ENCODE measurements around the gene SLFN12L. TPM values are rescaled to one million over a fixed set of nuclear protein-coding genes. Genes with fewer than 3 reads are reported as not detected.
"Not testable (repeated sequence)": the region's sequence is repeated elsewhere in the genome, so short reads cannot be mapped to it uniquely, and the experiment has no call there.

Gene SLFN12L
- polyA plus RNA-seq, 1 donor, result 0.19 TPM

DNA sequence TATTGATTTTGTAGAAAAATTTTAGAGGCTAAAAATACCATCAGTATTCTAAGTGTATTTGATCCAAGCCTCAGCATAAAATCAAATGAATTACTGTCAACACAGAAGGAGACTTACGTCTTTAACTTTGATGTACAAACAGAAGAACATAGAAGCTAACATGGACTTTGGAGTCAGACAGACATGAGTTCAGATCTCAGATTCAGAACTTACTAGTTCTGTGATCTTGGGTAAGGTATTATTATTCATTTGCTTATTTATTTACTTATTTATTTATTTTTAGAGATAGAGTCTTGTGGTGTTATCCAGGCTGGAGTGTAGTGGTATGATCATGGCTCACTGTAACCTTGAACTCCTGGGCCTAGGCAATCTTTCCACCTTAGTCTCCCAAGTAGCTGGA lies 4.0 kb upstream of the SLFN12L start:
- no peak for DNase-seq

GRCh38 chr17:35540589-35541404 lies 3.3 kb upstream of the SLFN12L start:
- no peak for DNase-seq

GRCh38 chr17:35539659-35540026 lies 2.2 kb upstream of the SLFN12L start:
- DNase-seq, result no peak

DNA sequence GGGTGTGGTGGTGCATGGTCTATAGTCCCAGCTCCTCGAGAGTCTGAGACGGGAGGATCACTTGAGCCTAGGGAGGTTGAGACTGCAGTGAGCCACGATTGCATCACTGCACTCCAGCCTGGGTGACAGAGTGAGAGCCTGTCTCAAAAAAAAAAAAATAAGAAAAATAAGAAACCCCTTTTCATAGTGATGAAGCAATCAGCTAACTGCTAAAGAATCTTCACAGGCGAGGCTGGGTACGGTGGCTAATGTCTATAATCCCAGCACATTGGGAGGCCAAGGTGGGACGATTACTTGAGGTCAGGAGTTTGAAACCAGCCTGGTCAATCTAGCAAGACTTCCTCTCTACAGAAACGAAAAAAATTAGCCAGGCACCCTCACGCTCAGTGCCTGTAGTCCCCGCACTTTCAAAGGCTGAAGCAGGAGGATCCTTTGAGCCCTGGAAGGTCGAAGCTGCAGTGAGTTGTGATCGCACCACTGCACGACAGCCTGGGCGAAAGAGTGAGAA lies 760 bp downstream of the SLFN12L start:
- DNase-seq, result no peak

DNA sequence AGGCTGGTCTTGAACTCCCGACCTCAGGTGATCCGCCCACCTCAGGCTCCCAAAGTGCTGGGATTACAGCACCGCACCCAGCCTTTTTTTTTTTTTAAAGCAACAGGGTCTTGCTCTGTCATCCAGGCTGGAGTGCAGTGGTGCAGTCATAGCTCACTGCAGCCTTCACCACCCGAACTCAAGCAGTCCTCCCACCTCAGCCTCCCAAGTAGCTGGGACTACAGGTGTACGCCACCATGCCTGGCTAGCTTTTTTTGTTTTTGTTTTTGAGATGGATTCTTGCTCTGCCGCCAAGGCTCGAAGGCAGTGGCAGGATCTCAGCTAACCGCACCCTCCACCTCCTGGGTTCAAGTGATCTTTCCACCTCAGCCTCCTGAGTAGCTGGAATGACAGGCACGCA lies 2.1 kb downstream of the SLFN12L start:
- not testable (repeated sequence) for DNase-seq

GRCh38 chr17:35534576-35535093 lies 2.8 kb downstream of the SLFN12L start:
- DNase-seq, result no peak

- no peak for DNase-seq
Observed at GRCh38 chr17:35531160-35531559, 6.3 kb downstream of the SLFN12L start.

DNA sequence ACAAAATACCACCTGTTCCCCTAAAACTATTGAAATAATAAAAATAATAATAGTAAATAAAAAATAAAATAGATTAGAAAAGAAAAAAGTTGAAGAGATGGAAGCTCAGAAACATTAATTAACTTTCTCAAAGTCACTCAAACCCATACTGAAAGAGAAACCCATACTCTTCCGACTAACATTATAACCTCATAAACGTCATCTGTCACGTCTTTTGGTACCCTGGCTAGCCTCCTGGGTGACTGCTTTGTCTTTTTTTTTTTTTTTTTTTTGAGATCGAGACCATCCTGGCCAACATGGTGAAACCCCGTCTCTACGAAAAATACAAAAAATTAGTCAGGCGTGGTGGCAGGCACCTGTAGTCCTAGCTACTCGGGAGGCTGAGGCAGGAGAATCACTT lies 7.6 kb downstream of the SLFN12L start:
- DNase-seq, result no peak

- DNase-seq, result not testable (repeated sequence)
Observed at GRCh38 chr17:35529326-35529725, 8.2 kb downstream of the SLFN12L start.

DNA sequence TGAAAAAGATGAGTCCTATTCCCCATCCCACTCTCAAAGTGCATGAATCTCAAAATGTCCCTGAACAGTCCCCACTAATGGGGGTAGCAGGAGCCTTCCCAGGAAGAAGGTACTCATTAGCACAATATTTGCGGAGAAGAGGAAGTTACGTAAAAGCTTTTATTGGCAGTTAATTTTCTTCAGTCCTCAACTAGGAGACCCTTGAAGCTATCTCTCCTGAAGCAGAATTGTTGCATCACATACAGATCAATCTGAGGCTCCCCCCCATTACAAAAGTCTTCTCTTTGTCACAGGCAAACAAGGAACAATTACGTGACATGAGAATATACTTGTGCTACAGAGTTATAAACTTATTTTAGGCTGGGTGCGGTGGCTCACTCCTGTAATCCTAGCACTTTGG lies 14.2 kb downstream of the SLFN12L start:
- no peak for DNase-seq

- DNase-seq, result not testable (repeated sequence)
Observed at GRCh38 chr17:35521654-35522256, 15.7 kb downstream of the SLFN12L start.

DNA sequence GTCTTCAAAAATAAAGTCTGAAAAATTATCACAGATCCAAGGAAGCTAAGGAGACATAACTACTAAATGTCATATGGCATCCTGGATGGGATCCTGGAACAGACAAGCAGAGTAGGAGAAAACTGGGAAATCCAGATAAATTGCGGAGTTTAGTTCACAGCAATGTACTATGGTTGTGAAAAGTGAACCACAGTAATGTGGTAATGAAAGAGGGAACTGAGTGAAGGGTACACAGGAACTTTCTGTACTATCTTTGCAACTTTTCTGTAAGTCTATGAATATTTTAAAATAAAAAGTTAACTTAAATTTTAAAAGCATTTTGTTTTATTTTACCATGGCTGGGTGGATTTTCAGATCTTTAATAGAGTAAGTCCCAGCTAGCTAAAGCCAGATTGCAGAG lies 16.3 kb downstream of the SLFN12L start:
- no peak for DNase-seq

DNA sequence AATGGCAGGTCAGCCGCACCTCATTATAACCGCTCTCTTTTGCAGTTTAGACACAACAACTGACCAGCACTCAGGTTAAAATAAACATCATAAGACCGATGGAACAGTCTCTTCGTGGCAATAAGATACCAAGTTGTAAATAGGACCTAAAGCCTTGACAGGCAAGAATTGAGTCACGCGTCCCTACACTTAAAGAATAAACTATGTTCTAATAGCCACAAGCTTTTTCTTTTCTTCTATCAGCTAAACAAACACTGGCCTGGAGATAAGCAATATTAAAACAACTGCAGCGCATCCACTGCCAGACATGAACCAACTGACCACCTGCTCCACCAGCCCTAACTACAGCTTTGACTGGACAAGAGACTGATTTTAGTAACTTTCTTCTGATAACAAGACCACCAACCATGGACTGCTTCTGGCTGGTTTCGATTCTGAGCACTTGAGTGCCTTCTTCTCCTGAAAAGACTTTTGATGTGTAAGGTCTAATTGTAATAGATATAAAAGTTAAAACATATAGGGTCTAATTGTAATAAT lies 17.5 kb downstream of the SLFN12L start:
- no peak for DNase-seq

DNA sequence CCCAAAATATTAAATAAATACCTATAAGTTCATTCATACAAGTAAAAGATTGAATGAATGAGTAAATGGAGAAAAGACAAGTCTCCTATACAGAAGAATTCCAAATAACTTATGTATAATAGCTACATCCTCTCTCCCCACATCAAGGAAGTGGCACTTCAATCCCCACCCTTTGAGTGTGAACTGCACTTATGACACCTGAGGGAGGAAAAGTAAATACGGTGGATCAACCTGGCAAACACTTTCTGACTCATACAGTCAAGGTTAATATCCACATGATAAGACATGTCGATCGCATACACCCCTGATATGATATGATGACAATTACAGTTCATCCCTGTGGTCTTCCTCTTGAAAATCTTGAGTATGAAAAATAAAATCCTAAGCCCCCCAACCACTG lies 18.0 kb downstream of the SLFN12L start:
- DNase-seq, result no peak

DNA sequence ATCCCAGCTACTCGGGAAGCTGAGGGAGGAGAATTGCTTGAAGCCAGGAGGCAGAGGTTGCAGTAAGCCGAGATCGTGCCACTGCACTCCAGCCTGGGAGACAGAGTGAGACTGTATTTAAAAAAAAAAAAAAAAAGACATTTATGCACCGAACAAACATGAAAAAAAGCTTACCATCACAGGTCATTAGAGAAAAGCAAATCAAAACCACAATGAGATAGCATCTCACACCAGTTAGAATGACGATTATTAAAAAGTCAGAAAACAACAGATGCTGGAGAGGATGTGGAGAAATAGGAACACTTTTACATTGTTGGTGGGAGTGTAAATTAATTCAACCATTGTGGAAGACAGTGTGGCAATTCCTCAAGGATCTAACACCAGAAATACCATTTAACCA lies 19.0 kb downstream of the SLFN12L start:
- DNase-seq, result not testable (repeated sequence)

DNA sequence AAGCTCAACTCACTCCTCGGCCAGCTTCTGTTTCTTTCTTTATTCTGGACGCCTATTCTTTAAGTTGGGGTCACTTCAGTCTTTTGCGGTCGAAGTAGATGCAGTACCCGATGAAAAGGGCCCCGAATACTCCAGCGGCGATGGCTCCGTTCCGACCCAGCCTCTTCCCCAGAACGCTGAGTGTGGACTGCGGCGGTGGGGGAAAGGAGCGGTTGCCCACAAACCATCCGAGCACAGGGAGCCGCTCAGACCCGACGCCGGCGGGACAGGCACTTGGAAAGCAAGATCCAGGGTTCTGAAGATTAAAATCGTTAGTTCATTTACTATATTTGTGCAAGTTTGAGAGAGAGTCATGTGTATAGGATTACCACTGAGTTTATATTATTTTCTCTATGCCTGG lies 22.5 kb downstream of the SLFN12L start:
- DNase-seq, result no peak

DNA sequence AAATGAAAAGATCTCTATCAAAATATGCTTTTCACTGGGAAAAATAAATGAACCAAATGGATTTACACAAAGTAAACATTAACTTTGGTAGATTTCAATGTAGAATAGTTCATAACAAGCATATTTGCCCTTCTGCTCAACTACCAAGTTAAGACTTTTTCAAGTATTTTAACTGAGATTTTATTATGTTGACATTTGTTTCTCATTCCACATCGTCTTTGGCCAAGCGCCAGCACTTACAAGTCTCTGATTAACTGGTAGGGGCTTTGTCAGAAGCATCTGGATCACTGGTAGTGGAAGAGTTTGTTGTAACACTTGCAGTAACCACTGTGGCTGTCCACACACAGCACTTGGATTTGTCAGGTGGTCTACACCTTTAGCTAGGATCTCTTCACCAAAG lies 22.9 kb downstream of the SLFN12L start:
- DNase-seq, result no peak

DNA sequence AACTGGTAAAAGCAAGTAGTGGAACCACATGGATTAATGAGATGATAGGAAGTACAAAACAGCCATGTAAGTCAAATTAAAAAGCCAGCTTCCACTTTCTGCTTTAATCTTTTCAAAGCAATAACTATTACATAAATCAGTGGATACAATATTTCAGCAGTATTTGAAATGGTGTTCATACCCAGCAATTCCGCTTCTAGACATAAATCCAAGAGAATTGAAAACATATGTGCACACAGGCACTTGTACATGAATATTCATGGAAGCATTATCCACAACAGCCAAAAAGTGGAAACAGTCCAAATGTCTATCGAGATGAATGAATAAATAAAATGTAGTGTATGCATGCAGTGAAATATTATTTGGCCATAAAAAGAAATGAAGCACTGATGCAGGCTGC lies 27.4 kb downstream of the SLFN12L start:
- DNase-seq, result no peak

- DNase-seq, result not testable (repeated sequence)
Observed at GRCh38 chr17:35507714-35508113, 29.8 kb downstream of the SLFN12L start.

DNA sequence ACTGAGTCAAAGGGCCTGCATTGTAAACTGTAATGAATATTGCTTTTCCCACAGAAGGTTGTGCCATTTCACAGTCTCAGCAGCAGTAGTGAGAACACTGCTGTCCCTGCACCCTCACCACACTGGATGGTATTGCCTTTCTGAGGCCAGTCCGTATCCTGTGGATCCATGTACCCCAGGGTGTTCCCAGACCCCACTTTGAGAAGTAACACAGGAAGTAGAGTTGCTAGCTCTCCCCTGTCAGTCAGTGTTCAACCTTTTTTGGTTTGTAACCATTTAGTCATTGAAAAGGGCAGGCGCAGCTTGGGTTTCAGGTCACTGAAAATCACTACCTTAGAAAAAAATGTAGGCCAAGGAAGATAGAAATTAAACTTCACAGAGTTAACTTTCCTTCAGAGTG lies 37.9 kb downstream of the SLFN12L start:
- DNase-seq, result no peak

DNA sequence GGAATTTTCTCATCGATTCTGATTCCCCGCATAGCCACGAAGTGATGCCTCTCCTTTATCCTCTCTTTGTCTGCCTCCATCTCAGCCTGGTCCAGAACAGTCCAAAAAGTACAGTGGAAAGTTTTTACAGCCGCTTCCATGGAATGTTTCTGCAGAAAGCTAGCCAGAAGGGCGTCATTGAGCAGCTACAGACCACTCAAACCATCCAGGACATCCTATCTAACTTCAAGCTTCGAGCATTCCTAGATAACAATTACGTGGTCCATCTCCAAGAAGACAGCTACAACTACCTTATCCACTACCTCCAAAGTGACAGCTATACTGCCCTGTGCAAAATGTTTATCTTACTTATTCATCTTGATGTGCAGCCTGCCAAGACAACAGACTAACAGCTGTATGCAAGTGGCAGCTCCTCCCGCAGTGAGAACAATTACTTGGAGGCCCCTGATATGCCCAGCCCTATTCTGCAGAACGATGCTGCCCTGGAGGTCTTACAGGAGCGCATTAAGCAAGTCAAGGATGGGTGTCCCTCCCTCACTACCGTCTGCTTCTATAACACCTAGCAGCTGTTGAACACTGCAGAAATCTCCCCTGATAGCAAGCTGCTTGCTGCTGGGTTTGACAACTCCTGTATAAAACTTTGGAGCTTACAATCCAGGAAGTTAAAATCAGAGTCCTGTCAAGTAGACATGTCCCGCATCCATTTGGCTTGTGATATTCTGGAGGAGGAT lies 38.9 kb downstream of the SLFN12L start:
- DNase-seq, result no peak

DNA sequence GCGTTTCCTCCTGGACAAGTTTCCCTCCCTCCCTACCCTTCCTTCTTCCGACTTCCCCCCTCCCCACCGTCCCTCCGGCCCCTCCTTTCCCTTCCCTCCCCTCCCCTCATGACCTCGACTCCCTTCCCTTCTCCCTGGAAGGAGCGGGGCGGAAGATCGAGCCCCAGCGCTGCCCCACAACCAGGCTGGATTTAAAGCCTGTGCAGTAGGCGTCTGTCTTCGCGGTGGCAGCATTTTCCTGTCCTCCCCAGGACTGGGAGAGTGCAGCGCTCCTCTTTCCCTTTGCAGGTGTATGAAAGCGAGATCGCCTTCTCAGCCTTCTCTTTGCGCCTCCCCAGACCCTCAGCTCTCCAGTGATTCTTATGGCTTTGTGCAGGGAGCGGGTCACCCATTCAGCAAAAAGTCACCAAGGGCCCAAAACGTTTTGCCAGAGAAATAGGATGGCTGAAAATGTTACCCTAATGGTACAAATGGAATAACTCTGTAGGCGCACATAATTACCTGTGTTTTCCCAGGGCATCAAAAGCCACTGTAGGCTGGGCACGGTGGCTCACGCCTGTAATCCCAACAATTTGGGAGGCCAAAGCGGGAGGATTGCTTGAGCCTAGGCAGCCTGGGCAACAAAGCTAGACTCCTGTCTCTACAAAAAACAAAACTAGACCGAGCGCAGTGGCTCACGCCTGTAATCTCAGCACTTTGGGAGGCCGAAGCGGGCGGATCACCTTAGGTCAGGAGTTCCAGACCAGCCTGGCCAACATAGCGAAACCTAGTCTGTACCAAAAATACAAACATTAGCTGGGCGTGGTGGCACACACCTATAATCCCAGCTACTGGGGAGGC lies 40.8 kb downstream of the SLFN12L start:
- no peak for DNase-seq

All from hindlimb muscle (tissue), 1 donor.